OCI-M2 (cell line): Measurements from ENCODE around the gene CLPTM1L.
"Not testable (repeated sequence)": the region's sequence is repeated elsewhere in the genome, so short reads cannot be mapped to it uniquely, and the experiment has no call there.

Experiments
- DNase-seq: peaks from one replicate; lab custom pipeline; 2025; ENCODE audit not compliant: unreplicated experiment; lab: John Stamatoyannopoulos, UW

The CLPTM1L gene

GRCh38 chr5:1328237-1329110, 16.4 kb downstream of the CLPTM1L start:
- DNase-seq = not testable (repeated sequence)

DNA sequence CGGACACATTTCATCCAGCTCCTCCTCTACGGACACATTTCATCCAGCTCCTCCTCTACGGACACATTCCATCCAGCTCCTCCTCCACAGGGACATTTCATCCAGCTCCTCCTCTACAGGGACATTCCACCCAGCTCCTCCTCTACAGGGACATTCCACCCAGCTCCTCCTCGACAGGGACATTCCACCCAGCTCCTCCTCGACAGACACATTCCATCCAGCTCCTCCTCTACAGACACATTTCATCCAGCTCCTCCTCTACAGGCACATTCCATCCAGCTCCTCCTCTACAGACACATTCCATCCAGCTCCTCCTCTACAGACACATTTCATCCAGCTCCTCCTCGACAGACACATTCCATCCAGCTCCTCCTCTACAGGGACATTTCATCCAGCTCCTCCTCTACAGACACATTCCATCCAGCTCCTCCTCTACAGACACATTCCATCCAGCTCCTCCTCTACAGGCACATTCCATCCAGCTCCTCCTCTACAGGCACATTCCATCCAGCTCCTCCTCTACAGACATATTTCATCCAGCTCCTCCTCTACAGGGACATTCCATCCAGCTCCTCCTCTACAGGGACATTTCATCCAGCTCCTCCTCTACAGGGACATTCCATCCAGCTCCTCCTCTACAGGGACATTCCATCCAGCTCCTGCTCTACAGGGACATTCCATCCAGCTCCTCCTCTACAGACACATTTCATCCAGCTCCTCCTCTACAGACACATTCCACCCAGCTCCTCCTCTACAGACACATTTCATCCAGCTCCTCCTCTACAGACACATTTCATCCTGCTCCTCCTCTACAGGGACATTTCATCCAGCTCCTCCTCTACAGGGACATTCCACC, 17.8 kb downstream of the CLPTM1L start:
- DNase-seq = not testable (repeated sequence)

DNA sequence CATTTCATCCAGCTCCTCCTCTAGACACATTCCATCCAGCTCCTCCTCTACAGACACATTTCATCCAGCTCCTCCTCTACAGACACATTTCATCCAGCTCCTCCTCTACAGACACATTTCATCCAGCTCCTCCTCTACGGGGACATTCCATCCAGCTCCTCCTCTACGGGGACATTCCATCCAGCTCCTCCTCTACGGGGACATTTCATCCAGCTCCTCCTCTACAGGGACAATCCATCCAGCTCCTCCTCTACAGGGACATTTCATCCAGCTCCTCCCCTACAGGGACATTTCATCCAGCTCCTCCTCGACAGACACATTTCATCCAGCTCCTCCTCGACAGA, 18.4 kb downstream of the CLPTM1L start:
- not testable (repeated sequence) for DNase-seq

DNA sequence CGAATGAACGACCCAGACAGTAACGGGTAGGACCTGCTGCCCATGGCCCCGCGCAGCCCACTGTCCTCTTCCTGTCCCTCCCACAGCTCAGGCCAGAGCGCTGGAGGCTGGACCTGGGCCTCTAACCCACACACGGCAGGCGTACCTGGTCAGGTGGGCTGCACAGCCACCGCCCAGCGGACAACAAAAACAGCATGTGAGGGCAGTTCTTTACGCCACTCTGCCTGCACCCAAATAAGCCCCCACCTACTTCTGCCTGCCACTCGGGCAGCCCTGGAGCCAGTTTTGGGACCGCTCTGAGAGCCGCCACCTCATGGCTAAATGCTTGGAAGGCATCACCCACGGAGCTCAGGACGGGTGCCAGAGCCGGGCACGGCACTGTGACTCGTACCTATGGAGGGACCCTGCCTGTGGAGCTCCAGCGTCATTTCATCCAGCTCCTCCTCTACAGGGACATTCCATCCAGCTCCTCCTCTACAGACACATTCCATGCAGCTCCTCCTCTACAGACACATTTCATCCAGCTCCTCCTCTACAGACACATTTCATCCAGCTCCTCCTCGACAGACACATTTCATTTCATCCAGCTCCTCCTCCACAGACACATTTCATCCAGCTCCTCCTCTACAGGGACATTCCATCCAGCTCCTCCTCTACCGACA, 18.9 kb downstream of the CLPTM1L start:
- no peak for DNase-seq

DNA sequence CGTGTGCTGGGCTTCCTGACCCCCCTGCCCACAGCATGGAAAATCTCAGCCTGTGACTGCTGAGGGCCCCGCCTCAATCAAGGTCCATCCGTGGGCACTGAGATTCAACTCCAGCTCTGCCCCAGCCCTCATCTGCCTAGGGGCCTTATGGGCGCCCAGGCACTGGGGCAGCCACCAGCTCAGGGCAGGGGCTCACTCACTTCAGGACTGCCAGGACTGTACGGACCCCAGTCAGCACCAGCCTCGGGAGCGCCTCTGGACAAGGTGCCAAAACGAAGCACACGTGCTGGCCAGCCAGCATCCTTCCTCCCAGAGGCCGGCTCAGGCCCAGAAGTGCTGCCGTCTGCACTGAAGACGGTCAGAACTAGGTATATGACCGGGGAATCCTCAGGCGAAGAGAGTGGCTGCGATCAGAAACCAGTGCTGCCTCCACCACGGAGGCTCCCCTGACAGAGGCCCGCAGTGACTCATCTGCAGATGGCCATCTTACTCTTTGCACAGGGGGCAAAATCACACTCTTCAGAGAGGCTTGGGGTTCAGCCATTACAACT, 19.6 kb downstream of the CLPTM1L start:
- DNase-seq = no peak

- DNase-seq = no peak
Measured at GRCh38 chr5:1324719-1325190, 20.1 kb downstream of the CLPTM1L start.

- no peak for DNase-seq
Measured at GRCh38 chr5:1324301-1324700, 20.6 kb downstream of the CLPTM1L start.

- no peak for DNase-seq
Measured at GRCh38 chr5:1323803-1324173, 21.1 kb downstream of the CLPTM1L start.

DNA sequence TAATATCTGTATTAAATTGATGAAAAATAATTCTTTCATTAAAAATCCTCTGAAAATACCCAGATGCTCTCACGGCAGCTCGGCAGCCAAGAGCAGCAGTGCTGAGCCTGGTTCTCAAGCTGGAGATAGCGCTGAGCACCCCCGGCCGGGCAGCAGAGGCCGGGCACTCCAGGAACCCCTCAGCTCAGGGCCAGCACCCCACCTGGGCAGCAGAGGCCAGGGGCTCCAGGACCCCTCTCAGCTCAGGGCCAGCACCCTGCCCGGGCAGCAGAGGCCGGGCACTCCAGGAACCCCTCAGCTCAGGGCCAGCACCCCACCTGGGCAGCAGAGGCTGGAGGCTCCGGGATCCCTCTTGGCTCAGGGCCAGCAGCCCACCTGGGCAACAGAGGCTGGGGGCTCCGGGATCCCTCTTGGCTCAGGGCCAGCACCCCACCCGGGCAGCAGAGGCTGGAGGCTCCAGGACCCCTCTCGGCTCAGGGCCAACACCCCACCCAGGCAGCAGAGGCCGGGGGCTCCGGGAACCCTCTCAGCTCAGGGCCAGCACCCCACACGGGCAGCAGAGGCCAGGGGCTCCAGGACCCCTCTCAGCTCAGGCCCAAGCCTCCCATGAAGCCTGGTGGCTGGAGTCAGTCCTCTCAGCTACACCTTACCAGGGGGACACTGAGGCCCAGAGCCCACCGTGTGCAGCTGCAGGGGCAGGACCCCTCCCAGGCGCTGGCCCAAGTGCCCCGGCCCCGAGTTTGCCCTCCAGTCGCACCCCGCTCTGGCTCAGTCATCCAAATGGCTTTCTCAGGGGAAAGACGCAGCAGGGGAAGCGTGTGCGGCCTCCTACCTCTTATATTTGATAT, 21.7 kb downstream of the CLPTM1L start:
- DNase-seq = no peak

GRCh38 chr5:1322036-1322900, 22.6 kb downstream of the CLPTM1L start:
- no peak for DNase-seq

GRCh38 chr5:1321576-1321975, 23.3 kb downstream of the CLPTM1L start:
- no peak for DNase-seq

DNA sequence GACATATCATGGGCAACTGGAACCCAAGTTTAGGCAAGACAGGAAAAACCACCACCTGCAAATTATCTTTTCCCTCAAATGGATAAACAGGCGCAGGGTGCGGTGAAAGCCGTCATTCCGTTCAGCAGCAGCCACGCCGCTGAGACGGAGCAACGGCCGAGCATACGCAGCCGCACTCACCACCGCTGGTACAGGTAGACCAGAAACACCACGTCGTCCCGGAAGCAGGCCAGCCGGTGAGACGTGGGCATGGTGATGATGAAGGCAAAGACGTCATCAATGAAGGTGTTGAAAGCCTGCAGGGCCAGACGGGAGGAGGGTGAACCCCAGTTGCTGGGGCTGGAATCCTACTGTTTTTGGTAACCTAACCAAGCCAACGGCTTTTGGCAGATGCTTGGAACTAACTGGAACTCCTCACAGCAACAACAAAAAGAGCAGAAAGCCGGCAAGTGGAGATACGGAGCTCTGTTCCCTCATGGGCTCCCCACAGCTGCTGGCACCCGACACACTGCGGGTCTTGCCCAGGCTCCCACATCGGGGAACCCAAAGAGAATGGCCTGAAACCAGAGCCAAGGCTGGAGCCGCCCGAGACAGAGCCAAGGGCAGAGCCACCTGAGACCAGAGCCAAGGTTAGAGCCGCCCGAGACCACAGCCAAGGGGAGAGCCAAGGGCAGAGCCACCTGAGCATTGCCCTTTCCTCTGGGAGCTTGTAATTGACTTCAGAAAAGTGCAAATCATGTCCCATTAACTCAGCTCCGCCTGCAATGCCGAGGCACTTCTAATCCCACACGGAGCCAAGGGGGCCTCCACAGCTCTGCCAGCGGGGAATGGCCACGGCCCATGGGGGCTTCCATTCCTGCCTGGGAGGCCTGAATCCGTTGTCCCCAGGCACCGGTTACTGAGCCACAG, 24.2 kb downstream of the CLPTM1L start:
- no peak for DNase-seq

DNA sequence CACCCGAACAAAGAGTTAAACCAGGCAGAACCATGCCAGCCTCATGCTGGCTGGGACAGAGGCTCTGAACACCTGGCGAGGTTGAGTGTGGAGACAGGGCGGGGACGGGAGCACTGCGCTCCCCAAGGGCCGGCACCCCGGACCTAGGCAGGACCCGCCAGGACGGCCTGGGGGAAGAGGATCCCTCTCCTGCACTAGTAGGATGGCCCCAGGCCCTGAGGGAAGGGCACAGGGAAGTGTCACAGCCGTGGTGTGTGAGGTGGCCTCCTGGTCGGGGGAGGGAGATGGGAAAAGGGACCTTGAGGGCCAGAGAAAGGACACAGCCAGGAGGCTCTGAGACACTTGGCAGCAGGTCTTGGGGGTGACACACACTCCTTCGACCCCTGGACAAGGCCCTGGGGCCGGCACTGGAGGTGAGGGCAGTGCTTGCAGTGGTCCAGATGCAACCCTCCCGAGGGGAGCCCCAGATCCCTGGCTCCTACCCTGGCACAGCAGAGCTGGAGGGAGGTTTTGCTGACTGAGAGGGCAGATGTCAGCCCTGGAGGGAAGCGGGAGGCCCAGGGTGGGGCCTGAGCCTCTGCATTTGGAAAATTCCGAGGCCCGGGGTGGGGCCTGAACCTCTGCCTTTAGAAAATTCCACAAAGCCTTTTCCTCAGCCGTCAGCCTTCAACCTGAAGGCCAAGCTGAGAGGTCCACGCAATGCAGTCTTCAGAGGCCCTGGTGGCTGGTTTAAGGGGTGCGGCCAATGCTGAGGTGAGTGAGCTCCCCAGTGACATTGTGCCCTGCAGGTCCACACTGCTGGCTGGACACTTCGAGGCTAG, 25.3 kb downstream of the CLPTM1L start:
- DNase-seq = no peak

- DNase-seq = no peak
Measured at GRCh38 chr5:1318659-1319251, 26.1 kb downstream of the CLPTM1L start.

GRCh38 chr5:1317921-1318565, 26.9 kb downstream of the CLPTM1L start:
- DNase-seq = no peak

- no peak for DNase-seq
Measured at GRCh38 chr5:1316588-1317340, 28.1 kb downstream of the CLPTM1L start.
